ENCODE results near the gene EDAR. TPM values are rescaled to one million over a fixed set of nuclear protein-coding genes. Genes with fewer than 3 reads are reported as not detected.

EDAR gene
- total and polyA plus RNA-seq, 2 of the 4 experiments (the other 2 are of a cell fraction): not detected

DNA sequence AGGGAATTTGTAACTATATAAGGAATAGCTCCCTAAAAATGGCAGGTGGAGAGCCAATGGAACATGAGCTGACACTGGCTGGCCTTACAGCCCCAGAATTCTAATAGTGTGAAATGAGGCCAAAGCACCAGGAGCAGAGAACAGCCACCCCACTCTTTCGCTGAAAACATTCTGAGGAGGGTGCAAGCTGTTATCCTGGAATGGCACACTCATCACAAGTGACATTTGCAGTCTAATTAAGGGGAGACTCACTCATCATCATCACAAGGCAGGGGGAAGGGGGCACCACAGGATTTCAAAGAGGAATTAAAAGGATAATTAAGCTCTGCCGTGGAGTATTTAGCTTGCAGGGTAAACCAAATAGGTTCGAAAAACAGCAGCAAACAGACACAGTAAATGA lies 94.3 kb downstream of the EDAR start:
- TF ChIP-seq, protein P1, sequence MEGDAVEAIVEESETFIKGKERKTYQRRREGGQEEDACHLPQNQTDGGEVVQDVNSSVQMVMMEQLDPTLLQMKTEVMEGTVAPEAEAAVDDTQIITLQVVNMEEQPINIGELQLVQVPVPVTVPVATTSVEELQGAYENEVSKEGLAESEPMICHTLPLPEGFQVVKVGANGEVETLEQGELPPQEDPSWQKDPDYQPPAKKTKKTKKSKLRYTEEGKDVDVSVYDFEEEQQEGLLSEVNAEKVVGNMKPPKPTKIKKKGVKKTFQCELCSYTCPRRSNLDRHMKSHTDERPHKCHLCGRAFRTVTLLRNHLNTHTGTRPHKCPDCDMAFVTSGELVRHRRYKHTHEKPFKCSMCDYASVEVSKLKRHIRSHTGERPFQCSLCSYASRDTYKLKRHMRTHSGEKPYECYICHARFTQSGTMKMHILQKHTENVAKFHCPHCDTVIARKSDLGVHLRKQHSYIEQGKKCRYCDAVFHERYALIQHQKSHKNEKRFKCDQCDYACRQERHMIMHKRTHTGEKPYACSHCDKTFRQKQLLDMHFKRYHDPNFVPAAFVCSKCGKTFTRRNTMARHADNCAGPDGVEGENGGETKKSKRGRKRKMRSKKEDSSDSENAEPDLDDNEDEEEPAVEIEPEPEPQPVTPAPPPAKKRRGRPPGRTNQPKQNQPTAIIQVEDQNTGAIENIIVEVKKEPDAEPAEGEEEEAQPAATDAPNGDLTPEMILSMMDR (conservative IDR thresholded peaks at IDR 0.05; ENCODE audit: low read depth, low read length): no peak
- no peak for TF ChIP-seq RAD21 (IDR thresholded peaks at IDR 0.05; ENCODE audit: low read length)
- no peak for TF ChIP-seq NFE2L2 (IDR thresholded peaks at IDR 0.05; ENCODE audit: low read depth, low read length)
- TF ChIP-seq FOS (IDR thresholded peaks at IDR 0.05; ENCODE audit: low read depth, low read length): no peak
- no peak for TF ChIP-seq BHLHE40 (IDR thresholded peaks at IDR 0.05; ENCODE audit: low read depth, low read length)
- no peak for TF ChIP-seq MXI1 (IDR thresholded peaks at IDR 0.05; ENCODE audit: borderline replicate concordance, low read depth, low read length)
- TF ChIP-seq RFX5 (IDR thresholded peaks at IDR 0.05; ENCODE audit: low read depth, low read length): no peak
- TF ChIP-seq USF2 (IDR thresholded peaks at IDR 0.05; ENCODE audit: low read depth, low read length): no peak
- no peak for TF ChIP-seq MAFK (IDR thresholded peaks at IDR 0.05; ENCODE audit: low read depth, low read length)
- no peak for TF ChIP-seq RCOR1 (IDR thresholded peaks at IDR 0.05; ENCODE audit: insufficient replicate concordance, low read length)
- TF ChIP-seq CEBPB (IDR thresholded peaks at IDR 0.05; ENCODE audit: low read depth, low read length): no peak
- TF ChIP-seq CHD1 (IDR thresholded peaks at IDR 0.05; ENCODE audit: low read depth, low read length): no peak
- TF ChIP-seq POLR2A (IDR thresholded peaks at IDR 0.05; ENCODE audit: low read depth, low read length): no peak
- no peak for TF ChIP-seq ELK1 (IDR thresholded peaks at IDR 0.05; ENCODE audit: borderline replicate concordance, low read depth, low read length)
- H3K4ac ChIP-seq (ENCODE audit: low read depth, low read length): no peak overlapping the region
- no peak overlapping the region for H3K4me2 ChIP-seq (ENCODE audit: low read depth, low read length)
- ATAC-seq (ENCODE audit: low read depth) (no peak), DNase-seq (no peak)
- peaks cover 4% of the 10 kb centered on the region; the same call in 1 of the 2 replicates for H3K27me3 ChIP-seq (ENCODE audit: control insufficient read depth, insufficient read depth, low read length)
- H2BK15ac ChIP-seq (ENCODE audit: low read depth, low read length): no peak overlapping the region
- H3K4me1 ChIP-seq (ENCODE audit: control insufficient read depth, insufficient read depth, low read length): no peaks in the 10 kb centered on the region
- H3K14ac ChIP-seq (replicated peaks; ENCODE audit: low read depth, low read length): no peak overlapping the region
- POLR2A ChIA-PET (ENCODE audit: unreplicated experiment): no interaction called here
- no CpG with 5 or more reads among the region's 3 CpGs for WGBS, 2 experiments (ENCODE audit: extremely low coverage in 2 of 2, insufficient read length in 1 of 2)
- peaks cover 5% of the 10 kb centered on the region; the same call in 1 of the 2 replicates for H3K9me3 ChIP-seq (ENCODE audit: control insufficient read depth, insufficient read depth, low read length)
- dilution Hi-C loops (cut with HindIII; ENCODE audit: low sequenced_read_pairs, unreplicated experiment) (no loop called here), in situ Hi-C loops (cut with MboI; ENCODE audit: low sequenced_read_pairs) (no loop called here), intact Hi-C loops (cut with micrococcal nuclease) (no loop called here)
- no peak overlapping the region for H4K91ac ChIP-seq (ENCODE audit: insufficient read depth, low read depth, low read length)
- H3K4me3 ChIP-seq (ENCODE audit: insufficient read depth, low read depth, low read length): no peak overlapping the region
- H2BK5ac ChIP-seq (ENCODE audit: low read depth, low read length, poor library complexity, severe bottlenecking): no peak overlapping the region
- H3K27ac ChIP-seq (ENCODE audit: insufficient read depth, low read length): no peak overlapping the region
- no peaks in the 10 kb centered on the region for H3K36me3 ChIP-seq (ENCODE audit: control insufficient read depth, insufficient read depth, low read length)
- no peak overlapping the region for H4K8ac ChIP-seq (ENCODE audit: low read depth in 2 of 2, low read length in 2 of 2)
- no peaks in the 10 kb centered on the region for H3K79me1 ChIP-seq (ENCODE audit: low read depth in 1 of 2, low read length in 2 of 2)
- H3K56ac ChIP-seq (ENCODE audit: extremely low read depth, insufficient read depth, low read length): no peak overlapping the region
- no TSS peak for BruUV-seq (replicated peaks)
- no peak overlapping the region for H2BK120ac ChIP-seq (ENCODE audit: low read depth, low read length)
- no peak overlapping the region for H3K9ac ChIP-seq (ENCODE audit: low read depth, low read length)
- no peak overlapping the region for H2BK20ac ChIP-seq (ENCODE audit: low read depth, low read length)
- no peaks in the 10 kb centered on the region for H3K9me1 ChIP-seq (ENCODE audit: insufficient read depth, low read length)
- H4K20me1 ChIP-seq (ENCODE audit: insufficient read depth, low read length): no peaks in the 10 kb centered on the region
- H2AFZ ChIP-seq (replicated peaks; ENCODE audit: low read length, poor library complexity): no peak overlapping the region
- H3K18ac ChIP-seq (ENCODE audit: low read depth, low read length): no peak overlapping the region
- H3K23ac ChIP-seq (ENCODE audit: low read depth, low read length): no peak overlapping the region
- no peak overlapping the region for H2AK5ac ChIP-seq (ENCODE audit: low read depth, low read length)
- no peak overlapping the region for H4K5ac ChIP-seq (ENCODE audit: low read depth, low read length)
- H2AK9ac ChIP-seq (replicated peaks; ENCODE audit: low read depth, low read length, poor library complexity): no peak overlapping the region
- CTCF ChIA-PET: interaction anchor here (1.3 kb wide), 1 partner anchor 10 kb away, joined by 3 read pairs; no protein-coding TSS in a partner anchor

Measured in IMR-90 (cell line).